Epithelial cell of proximal tubule (primary cell): ENCODE data around the gene NT5DC4. TPM values are rescaled to one million over a fixed set of nuclear protein-coding genes. Genes with fewer than 3 reads are reported as not detected.

ENCODE experiments used
- DNase-seq: peaks from one replicate; pipeline ENCODE4 v3.0.0-alpha.2; 2011; ENCODE audit warnings: low read depth
- H3K4me3 ChIP-seq: 2 replicates; pipeline ENCODE4 v1.5.1; 2011; ENCODE audit warnings: low read depth, mild to moderate bottlenecking, low read length
- total RNA-seq: library from RNA; depleted of rRNA; stranded (reverse); fragments of >200 nt; gene quantifications from 2 replicates; pipeline ENCODE4 v1.2.3, GENCODE V29; 2015
- TF ChIP-seq, protein P1 (sequence below): conservative IDR thresholded peaks from 2 replicates; pipeline ENCODE4 v1.5.1; 2012; ENCODE audit warnings: low read depth, mild to moderate bottlenecking, low read length

Gene NT5DC4
- total RNA-seq, 1 donor from 2014 or later: not detected

DNA sequence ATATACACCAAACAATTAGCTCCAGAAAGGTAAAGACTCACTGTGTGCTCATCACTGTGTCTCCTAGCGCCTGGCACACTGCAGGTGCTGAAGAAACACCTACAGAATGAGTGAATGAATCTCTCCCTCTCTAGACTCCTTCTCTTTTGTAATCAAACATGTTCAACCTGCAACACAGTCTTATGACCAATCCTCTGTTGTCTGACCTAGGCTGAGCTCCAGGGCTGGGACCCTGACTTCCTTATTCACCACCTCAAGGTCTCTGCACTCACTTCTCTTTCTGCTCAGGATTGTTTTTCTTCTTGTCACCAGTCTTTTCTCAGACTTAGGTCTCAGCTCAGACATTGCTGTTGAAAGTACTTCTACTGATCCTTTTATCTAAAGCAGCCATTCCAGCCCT, 33.7 kb downstream of the NT5DC4 start:
- no peak overlapping the region for H3K4me3 ChIP-seq
- TF ChIP-seq, protein P1, sequence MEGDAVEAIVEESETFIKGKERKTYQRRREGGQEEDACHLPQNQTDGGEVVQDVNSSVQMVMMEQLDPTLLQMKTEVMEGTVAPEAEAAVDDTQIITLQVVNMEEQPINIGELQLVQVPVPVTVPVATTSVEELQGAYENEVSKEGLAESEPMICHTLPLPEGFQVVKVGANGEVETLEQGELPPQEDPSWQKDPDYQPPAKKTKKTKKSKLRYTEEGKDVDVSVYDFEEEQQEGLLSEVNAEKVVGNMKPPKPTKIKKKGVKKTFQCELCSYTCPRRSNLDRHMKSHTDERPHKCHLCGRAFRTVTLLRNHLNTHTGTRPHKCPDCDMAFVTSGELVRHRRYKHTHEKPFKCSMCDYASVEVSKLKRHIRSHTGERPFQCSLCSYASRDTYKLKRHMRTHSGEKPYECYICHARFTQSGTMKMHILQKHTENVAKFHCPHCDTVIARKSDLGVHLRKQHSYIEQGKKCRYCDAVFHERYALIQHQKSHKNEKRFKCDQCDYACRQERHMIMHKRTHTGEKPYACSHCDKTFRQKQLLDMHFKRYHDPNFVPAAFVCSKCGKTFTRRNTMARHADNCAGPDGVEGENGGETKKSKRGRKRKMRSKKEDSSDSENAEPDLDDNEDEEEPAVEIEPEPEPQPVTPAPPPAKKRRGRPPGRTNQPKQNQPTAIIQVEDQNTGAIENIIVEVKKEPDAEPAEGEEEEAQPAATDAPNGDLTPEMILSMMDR: no peak
- no peak for DNase-seq

DNA sequence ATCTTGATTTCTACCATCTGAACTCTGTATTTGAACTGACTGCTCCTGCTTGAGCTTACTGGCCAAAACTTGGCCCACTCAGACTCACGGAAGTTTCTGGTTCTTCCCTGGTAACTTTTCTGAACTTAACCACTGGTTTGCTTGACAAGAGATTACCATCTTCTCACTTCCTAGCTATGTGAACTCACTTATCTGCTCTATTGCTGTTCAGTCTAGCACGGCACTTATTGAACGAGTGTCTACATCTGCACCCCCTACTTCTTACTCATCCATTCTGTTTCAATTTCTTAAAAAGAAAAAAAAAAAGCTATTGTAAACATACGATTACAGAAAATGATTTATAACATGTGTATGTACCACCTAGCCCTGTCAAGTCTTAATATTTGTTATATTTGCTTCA, 34.6 kb downstream of the NT5DC4 start:
- TF ChIP-seq, protein P1: no peak
- DNase-seq: no peak
- no peak overlapping the region for H3K4me3 ChIP-seq

DNA sequence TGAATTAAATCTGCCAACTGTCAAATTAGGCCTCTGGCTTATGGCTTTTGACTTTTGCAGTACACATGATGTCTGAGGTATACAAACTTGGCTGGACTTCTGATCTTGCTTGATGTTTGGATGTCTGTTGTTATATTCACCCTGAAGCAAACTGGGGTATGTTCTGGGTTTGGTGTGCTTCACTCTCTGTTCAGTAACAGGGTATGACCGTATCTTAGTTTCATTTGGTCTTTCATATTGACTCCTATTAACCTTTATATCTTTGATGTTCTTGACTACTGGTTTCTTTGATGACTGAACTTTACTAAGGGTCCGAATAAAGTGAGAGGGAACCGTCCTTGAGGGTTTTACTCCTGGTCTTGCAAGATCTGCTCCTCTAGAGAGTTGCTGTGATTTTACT, 35.4 kb downstream of the NT5DC4 start:
- H3K4me3 ChIP-seq: no peak overlapping the region
- TF ChIP-seq, protein P1: no peak
- DNase-seq: no peak

DNA sequence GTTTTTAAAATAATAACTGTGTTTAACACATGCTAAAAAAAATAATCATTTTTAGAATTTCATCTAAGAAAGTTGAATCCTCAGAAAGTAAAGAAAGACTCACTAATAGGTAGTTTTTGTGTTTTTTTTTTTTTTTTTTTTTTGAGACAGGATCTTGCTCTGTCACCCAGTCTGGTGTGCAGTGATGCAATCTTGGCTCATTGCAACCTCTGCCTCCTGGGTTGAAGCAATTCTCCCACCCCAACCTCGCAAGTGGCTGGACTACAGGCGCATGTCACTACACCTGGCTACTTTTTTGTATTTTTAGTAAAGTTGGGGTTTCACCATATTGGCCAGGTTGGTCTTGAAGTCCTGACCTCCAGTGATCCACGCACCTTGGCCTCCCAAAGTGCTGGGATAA, 36.4 kb downstream of the NT5DC4 start:
- TF ChIP-seq, protein P1: no peak
- no peak for DNase-seq
- no peak overlapping the region for H3K4me3 ChIP-seq

- DNase-seq: no peak
Observed at GRCh38 chr2:112758711-112759110, 37.9 kb downstream of the NT5DC4 start.

DNA sequence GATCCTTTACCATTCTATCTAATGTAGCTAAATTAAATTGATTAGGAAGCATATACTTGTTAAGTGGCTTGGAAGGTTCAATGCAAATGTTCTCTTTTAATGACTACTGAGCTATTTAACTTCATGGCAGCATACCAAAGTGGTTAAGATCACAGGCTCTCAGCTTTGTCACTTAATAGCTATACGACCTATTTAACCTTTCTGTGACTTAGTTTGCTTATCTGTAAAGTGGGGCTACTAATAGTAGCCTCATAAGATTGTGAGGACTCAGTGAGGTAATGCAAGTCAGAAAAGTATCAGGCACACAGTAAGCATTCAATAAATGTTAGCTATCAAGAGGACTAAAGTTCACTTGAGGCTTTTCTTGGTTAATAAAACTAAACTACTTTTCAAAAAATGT, 39.3 kb downstream of the NT5DC4 start:
- H3K4me3 ChIP-seq: no peak overlapping the region
- DNase-seq: no peak
- TF ChIP-seq, protein P1: no peak

More at GRCh38 chr2:112758711-112759110, 37.9 kb downstream of the NT5DC4 start:
- H3K4me3 ChIP-seq: no peak overlapping the region
- TF ChIP-seq, protein P1: no peak

DNA sequence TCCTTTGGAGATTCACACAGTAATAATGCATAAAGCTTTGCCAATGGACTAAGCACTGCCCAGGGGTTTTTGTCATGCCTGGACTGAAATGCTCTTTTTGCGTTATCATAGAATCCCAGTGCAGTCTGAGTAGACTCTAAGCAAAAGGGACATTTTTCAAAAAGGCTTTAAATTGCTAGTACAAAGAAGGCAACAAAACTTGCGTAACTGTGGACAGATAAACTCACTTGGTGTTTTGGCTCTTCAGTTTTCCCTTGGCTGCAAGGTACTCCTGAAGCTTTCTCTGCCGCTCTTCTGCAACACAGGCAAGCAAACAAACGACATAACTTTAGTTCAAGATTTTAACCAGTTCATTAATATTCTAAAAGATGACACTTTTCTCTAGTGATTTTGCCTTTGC, 41.5 kb downstream of the NT5DC4 start:
- TF ChIP-seq, protein P1: no peak
- no peak overlapping the region for H3K4me3 ChIP-seq
- no peak for DNase-seq
